Stimulated activated memory B cell treated with anti-CD40 and anti-IgM and Interleukin-4, amounts not matched to agents 10 μg/mL and 1 μg/mL and 100 μg/mL, for 72 hours (primary cell): ENCODE results near the gene SH2B3.

ENCODE experiments used
- ATAC-seq: fragments of 150-1000 bp; cut with Tn5 transposase; 2 replicates; pipeline ENCODE4 v1.10.0; 2021
- H3K27ac Mint-ChIP-seq: one replicate; pipeline ENCODE4 v1.8.0; 2022; ENCODE audit warnings: mild to moderate bottlenecking, mixed read lengths
- H3K27me3 Mint-ChIP-seq: one replicate; pipeline ENCODE4 v1.8.0; 2022; ENCODE audit warnings: mixed read lengths
- H3K36me3 Mint-ChIP-seq: one replicate; pipeline ENCODE4 v1.8.0; 2022; ENCODE audit warnings: mixed read lengths
- H3K4me1 Mint-ChIP-seq: one replicate; pipeline ENCODE4 v1.8.0; 2022; ENCODE audit warnings: mixed read lengths
- H3K4me3 Mint-ChIP-seq: one replicate; pipeline ENCODE4 v1.8.0; 2022; ENCODE audit warnings: mild to moderate bottlenecking, moderate library complexity, mixed read lengths
- H3K9me3 Mint-ChIP-seq: one replicate; pipeline ENCODE4 v1.8.0; 2022; ENCODE audit warnings: mixed read lengths

The SH2B3 gene

DNA sequence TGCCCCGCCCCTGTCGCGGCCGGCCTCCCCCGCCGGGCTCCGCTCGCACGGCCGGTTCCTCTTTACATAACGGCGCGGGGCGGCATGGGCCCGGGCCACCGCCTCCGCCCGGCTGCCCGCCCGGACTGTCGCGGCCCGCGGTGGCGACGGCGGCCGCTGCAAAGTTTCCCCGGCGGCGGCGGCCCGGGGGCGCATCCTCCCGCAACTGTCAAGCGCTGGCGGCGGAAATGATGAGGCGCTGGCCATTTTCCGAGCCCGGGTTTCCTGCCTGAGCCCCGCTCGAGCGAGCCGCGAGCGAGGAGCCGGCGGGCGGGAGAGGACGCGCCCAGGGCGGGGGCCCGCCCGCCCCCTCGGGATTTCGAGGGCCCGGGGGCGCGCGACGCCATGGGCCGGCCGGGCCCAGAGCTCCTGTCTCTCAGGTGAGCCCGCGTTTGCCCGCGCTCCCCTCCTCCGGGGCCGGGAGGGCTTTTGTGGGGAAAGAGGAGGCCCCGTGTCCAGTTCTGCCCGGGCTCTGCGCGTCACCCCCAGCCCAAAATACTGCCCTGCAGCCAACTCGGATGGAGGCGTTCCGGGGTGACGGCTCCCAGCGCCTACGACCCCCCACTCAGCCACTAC lies at the start of gene SH2B3:
TSS of gene SH2B3 (plus strand) at position 65 of the 615 bp plus-strand sequence. CDS start 12,223 bp downstream, outside the sequence.
- H3K4me1 Mint-ChIP-seq = peaks cover 69% of the 10 kb centered on the region
- H3K9me3 Mint-ChIP-seq = no peaks in the 10 kb centered on the region
- no peaks in the 10 kb centered on the region for H3K27me3 Mint-ChIP-seq
- no peaks in the 10 kb centered on the region for H3K36me3 Mint-ChIP-seq
- ATAC-seq = peak; percentile 1
- peak within 1 kb of the TSS; percentile 88 for H3K4me3 Mint-ChIP-seq
- peak within 1 kb of the TSS; percentile 94 for H3K27ac Mint-ChIP-seq

DNA sequence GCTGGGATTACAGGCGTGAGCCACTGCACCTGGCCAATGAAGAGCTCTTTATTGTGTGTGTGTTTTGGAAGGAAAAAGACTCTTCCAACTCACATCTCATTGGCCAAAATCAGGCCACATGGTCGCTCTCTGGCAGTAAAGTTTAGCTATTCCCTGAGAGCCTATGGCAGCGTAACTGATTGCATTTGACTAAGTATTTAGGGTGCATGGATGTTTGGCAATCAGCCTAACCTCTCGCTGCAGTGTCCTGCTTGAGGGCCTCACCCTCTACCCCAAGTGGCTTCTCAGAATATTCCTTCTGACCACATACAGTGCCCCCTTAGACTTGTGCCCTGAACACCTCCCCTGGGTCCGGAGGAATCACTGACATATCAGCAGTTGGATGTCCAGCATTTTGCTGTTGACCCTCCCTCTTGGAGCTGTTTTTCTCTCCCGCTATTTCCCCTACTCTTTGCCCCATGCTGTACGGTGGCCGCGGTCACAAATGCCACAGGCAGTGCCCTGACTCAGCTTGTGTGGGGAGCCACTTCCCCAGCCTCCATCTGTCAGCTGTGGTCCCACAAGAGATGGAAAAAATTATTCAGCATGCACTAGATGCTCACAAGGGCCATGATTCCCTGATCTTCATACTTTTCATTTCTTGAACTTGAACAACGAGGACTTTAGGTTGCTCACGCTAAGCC lies 46.4 kb upstream of the SH2B3 start:
- H3K4me1 Mint-ChIP-seq = peaks cover 58% of the 10 kb centered on the region
- H3K9me3 Mint-ChIP-seq = no peaks in the 10 kb centered on the region
- ATAC-seq = peak; percentile 72
- no peak overlapping the region for H3K4me3 Mint-ChIP-seq
- peaks cover 7% of the 10 kb centered on the region for H3K36me3 Mint-ChIP-seq
- H3K27me3 Mint-ChIP-seq = peaks cover 20% of the 10 kb centered on the region
- H3K27ac Mint-ChIP-seq = no peak overlapping the region

DNA sequence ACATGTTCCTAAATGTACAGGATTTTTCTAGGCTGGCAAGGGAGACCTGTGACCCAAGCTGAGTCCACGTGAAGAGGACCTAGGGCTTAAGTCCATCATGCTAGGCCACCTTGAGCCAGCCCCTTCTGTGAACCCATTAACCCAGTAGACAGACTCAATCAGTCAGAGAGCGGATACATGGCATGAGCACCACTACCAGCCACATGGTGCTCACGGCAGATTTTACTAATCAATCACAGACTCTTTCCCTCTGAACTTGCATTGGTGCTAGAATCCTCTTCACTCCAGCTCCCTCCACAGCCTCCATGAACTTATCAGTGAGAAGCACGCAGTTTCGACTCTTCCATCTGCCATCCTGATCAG lies 45.8 kb upstream of the SH2B3 start:
- peaks cover 55% of the 10 kb centered on the region for H3K4me1 Mint-ChIP-seq
- peaks cover 20% of the 10 kb centered on the region for H3K27me3 Mint-ChIP-seq
- H3K9me3 Mint-ChIP-seq = no peaks in the 10 kb centered on the region
- ATAC-seq = no peak
- no peak overlapping the region for H3K4me3 Mint-ChIP-seq
- H3K27ac Mint-ChIP-seq = peak overlapping the region; percentile 78
- H3K36me3 Mint-ChIP-seq = peaks cover 7% of the 10 kb centered on the region

DNA sequence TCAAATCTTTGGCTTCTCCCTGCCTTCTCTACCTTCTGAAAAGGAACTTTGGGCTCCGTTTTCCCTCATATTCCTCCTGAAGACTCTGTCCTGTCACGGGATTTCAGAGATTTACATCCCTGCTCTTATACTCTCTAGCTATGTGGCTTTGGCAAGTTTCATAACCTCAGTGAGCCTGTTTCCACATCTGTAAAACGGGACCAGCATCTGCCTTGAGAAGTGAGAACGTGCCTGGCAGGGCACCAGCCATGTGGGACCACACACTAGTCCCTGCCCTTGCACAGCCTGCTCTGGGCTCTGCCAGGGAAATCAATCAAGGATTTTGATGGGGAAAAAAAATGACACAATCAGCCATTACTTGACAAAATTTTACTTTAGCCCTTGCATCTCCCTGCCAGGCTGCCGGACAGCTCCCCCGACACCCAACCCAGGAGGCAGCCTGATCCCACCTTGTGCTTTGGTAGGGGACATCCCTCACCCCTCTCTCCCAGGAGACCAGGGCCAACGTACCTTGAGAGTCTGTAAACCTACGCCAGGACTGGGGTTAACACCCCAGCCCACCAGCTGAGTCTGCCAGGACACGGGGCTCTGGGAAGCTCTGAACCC lies 45.3 kb upstream of the SH2B3 start:
- no peak for ATAC-seq
- Mint-ChIP-seq H3K27me3 (peaks cover 20% of the 10 kb centered on the region), H3K4me1 (peaks cover 50% of the 10 kb centered on the region), H3K27ac (peak overlapping the region; percentile 78), H3K36me3 (peaks cover 7% of the 10 kb centered on the region), H3K9me3 (no peaks in the 10 kb centered on the region), H3K4me3 (no peak overlapping the region)

DNA sequence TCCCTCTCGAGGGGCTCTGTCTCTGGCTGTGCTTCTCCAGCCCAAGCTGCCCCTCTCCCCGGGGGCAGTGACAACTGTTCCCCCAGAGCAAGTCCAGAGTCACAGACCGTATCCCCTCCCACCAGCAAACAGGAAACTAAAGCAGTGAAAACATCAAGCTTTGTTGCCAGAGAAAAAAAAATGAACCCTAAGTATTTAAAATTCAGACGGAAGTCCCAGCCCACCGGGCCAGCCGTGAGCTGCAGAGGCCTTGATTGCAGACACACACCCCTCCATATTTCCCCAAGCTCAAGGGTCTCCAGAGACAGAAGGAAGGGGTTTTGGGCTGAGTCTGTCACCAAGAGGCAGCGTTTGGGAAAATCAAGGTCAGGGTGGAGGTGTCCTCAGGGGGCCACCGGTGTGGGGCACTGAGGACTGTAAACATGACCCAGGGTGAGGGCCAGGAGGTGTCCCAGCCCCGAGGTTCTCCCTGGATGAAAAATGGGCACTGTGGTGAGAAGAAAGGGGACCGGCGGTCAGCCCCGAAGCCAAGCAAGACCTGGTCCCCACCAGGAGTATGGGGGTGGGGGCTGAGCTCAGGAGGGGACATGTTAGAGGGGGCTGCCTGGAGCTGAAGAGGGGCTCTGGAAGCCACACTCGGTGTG lies 44.5 kb upstream of the SH2B3 start:
- ATAC-seq = no peak
- no peak overlapping the region for H3K4me3 Mint-ChIP-seq
- peak overlapping the region; percentile 78 for H3K27ac Mint-ChIP-seq
- H3K9me3 Mint-ChIP-seq = no peaks in the 10 kb centered on the region
- peaks cover 7% of the 10 kb centered on the region for H3K36me3 Mint-ChIP-seq
- peaks cover 20% of the 10 kb centered on the region for H3K27me3 Mint-ChIP-seq
- H3K4me1 Mint-ChIP-seq = peaks cover 42% of the 10 kb centered on the region

DNA sequence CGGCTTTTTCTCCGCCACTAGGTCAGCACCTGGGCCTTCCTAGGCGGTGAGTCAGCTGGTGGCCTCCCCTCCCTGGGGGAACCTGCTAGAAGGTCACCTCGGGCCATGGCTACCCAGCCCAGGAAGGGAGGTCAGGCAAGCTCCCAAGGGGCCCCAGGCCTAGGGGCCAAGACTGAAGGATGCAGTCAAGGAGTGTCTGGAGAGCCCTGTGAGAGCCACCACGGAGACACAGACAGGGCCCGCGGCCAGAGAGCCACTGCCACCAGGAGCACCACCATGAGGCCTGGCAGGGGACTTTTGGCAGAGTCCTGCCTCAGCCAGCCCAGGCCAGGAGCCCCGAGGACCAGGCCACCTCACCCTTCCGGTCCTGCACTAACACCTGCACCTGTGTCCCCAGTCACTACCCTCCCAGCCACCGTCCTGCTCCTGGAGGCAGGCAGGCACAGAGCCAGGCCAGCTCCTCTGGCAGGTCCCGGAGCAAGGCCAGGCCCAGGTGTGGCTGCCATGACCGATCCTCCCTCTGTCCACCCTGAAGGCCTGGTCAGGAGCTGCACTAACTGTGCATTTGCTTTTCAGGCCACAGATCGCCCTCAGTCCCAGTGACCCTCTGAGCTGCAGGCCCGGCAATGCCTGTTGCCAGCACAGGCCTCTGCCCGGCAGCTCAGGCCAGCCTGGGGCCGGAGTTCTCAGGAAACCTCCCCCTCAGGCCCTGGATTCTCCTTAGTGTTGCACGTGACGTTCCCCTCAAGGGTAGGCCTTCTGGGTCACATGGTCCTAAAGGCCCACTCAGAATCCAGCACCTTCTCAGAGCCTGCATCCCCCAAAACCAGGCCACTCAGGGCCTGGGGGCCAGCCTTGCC lies 43.8 kb upstream of the SH2B3 start:
- H3K4me1 Mint-ChIP-seq = peaks cover 42% of the 10 kb centered on the region
- H3K27ac Mint-ChIP-seq = peak overlapping the region; percentile 78
- H3K36me3 Mint-ChIP-seq = peaks cover 7% of the 10 kb centered on the region
- peaks cover 20% of the 10 kb centered on the region for H3K27me3 Mint-ChIP-seq
- ATAC-seq = no peak
- H3K9me3 Mint-ChIP-seq = no peaks in the 10 kb centered on the region
- no peak overlapping the region for H3K4me3 Mint-ChIP-seq

DNA sequence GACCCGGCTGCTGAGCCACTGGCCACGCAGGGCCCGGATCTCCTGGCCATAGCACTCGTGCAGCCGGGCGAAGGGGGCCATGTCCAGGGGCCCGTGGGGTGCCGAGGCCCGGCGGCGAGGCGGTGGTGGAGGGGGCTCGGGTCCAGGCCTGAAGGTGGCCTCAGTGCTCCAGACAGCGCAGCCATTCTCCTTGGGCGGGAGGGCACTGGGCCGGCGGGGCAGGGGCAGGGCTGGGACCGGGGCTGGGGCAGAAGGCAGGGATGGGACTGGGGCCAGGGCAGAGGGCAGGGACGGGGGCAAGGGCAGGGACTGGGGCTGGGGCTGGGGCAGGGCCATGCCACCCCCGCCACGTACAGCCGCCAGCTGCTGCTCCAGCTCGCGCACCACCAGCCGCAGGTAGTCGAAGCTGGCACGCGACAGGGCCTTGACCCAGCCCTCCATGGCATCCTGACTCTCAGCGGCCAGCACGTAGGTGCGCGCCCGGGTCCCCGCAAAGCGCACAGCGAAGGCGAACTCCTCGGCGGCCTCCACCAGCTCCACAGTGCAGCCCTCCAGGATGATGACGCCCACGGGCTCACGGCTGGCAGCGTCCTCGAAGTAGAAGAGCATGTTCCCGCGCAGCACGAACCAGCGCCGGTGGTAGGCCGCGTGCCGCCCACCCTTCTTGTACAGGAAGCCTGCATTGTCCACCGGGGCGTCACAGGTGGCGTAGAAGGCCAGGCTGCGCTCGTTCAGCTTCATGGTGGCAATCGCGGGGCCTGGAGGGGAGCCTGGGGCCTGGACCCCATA lies 42.8 kb upstream of the SH2B3 start:
- H3K9me3 Mint-ChIP-seq = no peaks in the 10 kb centered on the region
- H3K27ac Mint-ChIP-seq = no peak overlapping the region
- H3K4me3 Mint-ChIP-seq = no peak overlapping the region
- ATAC-seq = peak; percentile 37
- H3K27me3 Mint-ChIP-seq = peaks cover 20% of the 10 kb centered on the region
- peaks cover 51% of the 10 kb centered on the region for H3K4me1 Mint-ChIP-seq
- H3K36me3 Mint-ChIP-seq = peaks cover 7% of the 10 kb centered on the region

DNA sequence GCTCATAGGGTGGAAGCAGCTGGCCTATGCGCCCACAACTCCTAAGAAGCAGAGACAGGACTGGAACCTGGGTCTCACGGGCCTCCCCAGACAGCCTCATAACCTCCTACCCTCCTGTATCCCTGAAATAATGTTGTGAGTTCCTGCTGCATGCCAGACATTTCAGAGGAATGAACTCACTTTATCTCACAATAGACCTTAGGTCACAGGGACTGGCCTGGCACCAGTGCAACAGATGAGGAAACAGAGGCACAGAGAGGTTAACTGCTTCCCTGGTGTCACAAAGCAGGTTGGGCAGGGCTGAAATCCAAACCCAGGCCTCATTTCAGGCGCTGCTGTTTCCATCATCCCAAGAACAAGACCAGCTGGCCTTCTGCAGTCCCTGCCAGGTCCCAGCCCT lies 42.1 kb upstream of the SH2B3 start:
- H3K4me1 Mint-ChIP-seq = peaks cover 57% of the 10 kb centered on the region
- no peak overlapping the region for H3K27ac Mint-ChIP-seq
- H3K4me3 Mint-ChIP-seq = no peak overlapping the region
- no peaks in the 10 kb centered on the region for H3K9me3 Mint-ChIP-seq
- H3K36me3 Mint-ChIP-seq = peaks cover 7% of the 10 kb centered on the region
- no peak for ATAC-seq
- peaks cover 20% of the 10 kb centered on the region for H3K27me3 Mint-ChIP-seq

DNA sequence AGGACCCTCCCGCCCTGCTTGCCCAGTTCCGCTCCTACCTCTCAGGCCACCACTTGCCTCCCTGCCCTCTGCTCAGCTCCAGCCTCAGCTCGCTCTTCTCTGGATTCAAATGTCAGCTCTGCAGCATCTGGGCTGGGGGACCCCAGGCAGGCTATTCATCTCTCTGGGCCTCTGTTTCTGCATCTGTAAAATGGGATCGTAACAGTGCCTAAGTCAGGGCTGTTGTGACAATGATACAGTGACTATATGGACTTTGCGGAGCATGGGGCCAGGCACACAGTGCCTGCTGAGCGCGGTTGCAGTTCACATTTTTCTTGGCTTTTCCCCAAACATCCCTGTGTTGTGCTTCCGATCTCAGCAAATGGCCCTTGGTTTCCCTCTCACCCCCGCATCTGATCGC lies 39.6 kb upstream of the SH2B3 start:
- H3K36me3 Mint-ChIP-seq = peaks cover 7% of the 10 kb centered on the region
- peaks cover 16% of the 10 kb centered on the region for H3K27me3 Mint-ChIP-seq
- no peak overlapping the region for H3K4me3 Mint-ChIP-seq
- H3K27ac Mint-ChIP-seq = no peak overlapping the region
- H3K9me3 Mint-ChIP-seq = no peaks in the 10 kb centered on the region
- ATAC-seq = no peak
- H3K4me1 Mint-ChIP-seq = peaks cover 34% of the 10 kb centered on the region

DNA sequence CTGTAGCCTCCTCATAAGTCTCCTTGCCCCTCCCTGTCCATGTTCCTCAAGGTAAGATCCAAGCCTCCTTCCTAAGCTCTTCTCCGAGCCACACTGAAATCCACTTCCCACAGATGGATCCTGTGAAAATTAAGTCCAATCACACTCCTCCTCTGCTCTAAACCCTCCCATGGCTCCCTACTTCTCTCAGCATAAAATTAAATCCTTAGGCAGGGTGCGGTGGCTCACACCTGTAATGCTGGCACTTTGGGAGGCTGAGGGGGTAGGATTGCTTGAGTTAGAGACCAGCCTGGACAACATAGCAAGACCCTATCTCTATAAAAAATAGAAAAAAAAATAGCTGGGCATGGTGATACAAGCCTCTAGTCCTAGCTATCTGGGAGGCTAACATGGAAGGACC lies 39.1 kb upstream of the SH2B3 start:
- Mint-ChIP-seq H3K27me3 (peaks cover 11% of the 10 kb centered on the region), H3K9me3 (no peaks in the 10 kb centered on the region), H3K4me1 (peaks cover 29% of the 10 kb centered on the region), H3K27ac (no peak overlapping the region), H3K36me3 (peaks cover 7% of the 10 kb centered on the region), H3K4me3 (no peak overlapping the region)
- no peak for ATAC-seq

DNA sequence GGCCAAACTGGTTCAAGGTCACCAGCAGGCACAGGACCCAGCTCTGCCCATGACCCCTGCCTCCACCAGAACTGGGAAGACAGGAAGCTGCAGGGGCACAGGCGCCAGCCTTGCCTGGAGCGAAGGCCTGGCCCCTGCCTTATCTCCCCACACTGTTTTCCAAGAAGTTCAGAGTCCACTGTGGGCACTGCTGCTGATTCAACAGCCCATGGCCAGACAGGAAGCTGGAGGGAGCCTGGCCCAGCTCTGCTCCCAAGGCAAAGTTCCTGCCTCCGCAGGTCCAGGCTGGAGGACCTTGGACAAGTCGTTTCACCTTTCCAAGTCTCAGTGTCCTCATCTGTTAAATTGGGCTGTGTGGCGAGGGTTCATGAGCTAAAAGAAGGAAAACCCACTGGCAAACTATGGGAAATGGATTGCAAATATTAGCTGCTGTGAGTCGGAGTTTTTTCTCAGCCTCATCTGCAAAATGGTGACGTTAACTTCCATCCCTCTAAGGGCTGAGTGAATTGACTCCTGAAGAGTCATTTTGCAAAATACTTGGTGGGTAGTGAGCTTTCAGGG lies 38.0 kb upstream of the SH2B3 start:
- no peak overlapping the region for H3K27ac Mint-ChIP-seq
- ATAC-seq = no peak
- H3K4me3 Mint-ChIP-seq = peak overlapping the region; percentile 78
- peaks cover 9% of the 10 kb centered on the region for H3K27me3 Mint-ChIP-seq
- H3K9me3 Mint-ChIP-seq = no peaks in the 10 kb centered on the region
- no peaks in the 10 kb centered on the region for H3K36me3 Mint-ChIP-seq
- H3K4me1 Mint-ChIP-seq = peaks cover 19% of the 10 kb centered on the region

DNA sequence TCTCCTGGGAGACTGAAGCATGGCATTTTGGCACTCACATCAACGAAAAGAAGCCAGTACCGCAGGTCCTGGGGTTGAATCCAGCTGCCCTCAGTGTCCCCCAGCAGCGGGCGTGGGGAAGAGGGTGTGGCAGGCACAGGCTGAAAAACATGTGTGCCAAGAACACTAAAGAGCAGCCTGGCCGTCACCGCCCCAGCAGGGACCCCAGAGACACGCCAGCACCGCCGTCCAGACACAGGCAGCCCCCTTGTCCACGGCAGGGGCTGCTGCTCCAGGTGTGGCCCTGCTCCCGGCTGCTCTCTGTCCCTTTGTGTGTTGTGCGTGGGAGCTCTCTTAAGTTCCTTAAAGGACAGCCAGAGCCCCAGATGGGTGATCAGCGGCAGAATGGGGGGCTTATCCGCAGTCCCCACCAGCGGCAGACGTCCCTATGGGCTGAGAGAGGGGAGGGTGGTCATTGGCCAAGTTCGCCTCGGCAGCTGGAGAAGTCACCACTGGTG lies 37.4 kb upstream of the SH2B3 start:
- H3K9me3 Mint-ChIP-seq = no peaks in the 10 kb centered on the region
- H3K36me3 Mint-ChIP-seq = no peaks in the 10 kb centered on the region
- ATAC-seq = no peak
- no peak overlapping the region for H3K27ac Mint-ChIP-seq
- H3K4me3 Mint-ChIP-seq = peak overlapping the region; percentile 78
- H3K27me3 Mint-ChIP-seq = peaks cover 9% of the 10 kb centered on the region
- peaks cover 19% of the 10 kb centered on the region for H3K4me1 Mint-ChIP-seq

DNA sequence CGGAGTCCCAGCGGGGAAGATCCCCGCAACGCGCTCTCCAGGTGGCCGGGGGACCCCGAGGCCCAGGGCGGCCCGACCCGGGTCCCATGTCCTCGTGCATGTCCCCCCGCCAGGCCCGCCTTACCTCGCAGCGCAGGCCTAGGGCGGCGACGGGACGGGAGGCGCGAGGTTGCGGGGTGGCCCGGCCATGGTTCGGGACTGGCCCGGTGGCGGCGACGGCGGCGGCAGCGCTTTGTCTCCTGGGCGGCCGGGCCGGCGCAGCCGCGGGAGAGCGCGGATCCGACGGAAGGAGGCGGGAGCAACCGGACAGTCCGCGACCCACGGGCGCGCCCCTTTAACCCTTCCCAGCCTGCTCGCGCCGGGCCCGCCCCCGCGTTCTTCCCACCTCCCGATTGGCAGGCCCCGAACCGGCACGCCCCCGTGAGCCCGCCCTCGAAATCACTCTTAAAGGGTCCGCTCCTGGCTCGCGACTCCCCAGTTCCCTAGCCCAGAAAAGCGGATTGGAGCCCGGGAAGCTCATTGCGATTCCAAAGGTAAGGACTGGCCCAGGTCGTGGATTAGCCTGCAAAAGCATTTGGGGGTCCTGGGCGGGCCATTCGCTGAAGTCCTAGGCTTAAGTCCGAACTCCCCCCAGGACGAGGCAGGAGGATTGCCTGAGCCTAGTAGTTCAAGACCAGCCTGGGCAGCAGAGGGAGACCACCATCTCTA lies 36.8 kb upstream of the SH2B3 start, which contains the start of gene PHETA1:
TSS of gene PHETA1 (minus strand) at position 308 of the 708 bp plus-strand sequence. CDS start 5,668 bp downstream, outside the sequence.
- peak; percentile 94 for ATAC-seq
- Mint-ChIP-seq H3K4me1 (peaks cover 19% of the 10 kb centered on the region), H3K27ac (peak within 1 kb of the TSS; percentile 28), H3K9me3 (no peaks in the 10 kb centered on the region), H3K36me3 (no peaks in the 10 kb centered on the region), H3K4me3 (peak within 1 kb of the TSS; percentile 78), H3K27me3 (peaks cover 9% of the 10 kb centered on the region)
